HT1080 (cell line): ENCODE data around the gene MPV17L. TPM values are rescaled to one million over a fixed set of nuclear protein-coding genes. Genes with fewer than 3 reads are reported as not detected.
"Not testable (repeated sequence)": the region's sequence is repeated elsewhere in the genome, so short reads cannot be mapped to it uniquely, and the experiment has no call there.

Experiments used
- DNase-seq: peaks from one replicate; pipeline ENCODE4 v3.0.0-alpha.2; 2015; ENCODE audit warnings: low read depth
- polyA plus RNA-seq, 2 experiments: library from polyadenylated mRNA; depleted of rRNA; stranded (reverse); fragments of >200 nt; gene quantifications; 2 replicates each; pipeline ENCODE4 v1.2.3, GENCODE V29; 2015
- total RNA-seq: library from RNA; depleted of rRNA; stranded (reverse); fragments of >200 nt; shearing (Covaris generic); gene quantifications from 2 replicates; pipeline ENCODE4 v1.2.3, GENCODE V29; 2014; rRNA removed

MPV17L gene
- not detected in 2 replicates for total RNA-seq
- not detected in 2 replicates for polyA plus RNA-seq (2015; cell fraction: cytosol; rRNA removed)
- polyA plus RNA-seq (2015; cell fraction: nucleus; rRNA removed): not detected in 2 replicates

DNA sequence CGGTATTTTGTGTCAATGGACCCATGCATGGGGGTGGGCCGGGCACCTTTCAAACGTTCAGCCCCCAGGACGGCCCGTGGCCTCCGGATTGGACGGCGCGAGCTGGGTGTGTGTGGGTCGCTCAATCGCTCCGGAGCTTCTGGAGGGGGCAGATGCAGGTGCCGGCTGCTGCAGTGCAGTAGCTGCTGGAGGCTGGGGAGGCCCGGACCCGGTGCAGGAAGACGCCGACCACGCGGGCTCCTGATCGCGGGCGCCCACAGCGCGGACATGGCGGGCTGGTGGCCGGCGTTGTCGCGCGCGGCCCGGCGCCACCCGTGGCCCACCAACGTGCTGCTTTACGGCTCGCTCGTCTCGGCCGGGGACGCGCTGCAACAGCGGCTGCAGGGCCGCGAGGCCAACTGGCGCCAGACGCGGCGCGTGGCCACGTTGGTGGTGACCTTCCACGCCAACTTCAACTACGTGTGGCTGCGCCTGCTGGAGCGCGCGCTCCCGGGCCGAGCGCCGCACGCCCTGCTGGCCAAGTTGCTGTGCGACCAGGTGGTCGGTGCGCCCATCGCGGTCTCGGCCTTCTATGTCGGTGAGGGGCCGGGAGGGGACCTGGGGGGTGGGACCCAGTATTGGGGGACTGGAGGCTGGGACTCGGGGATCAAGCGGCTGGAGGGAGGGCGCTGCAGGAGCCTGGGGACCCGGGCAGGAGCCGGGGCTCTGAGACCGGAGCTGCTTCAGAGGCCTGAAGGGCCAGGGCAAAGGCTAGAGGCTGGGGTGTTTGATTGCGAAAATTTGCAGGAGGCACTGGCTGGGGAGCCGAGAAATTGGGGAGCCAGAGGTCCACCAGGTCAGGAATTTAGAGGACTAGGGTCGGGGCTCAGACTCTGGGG lies at the start of gene MPV17L:
Gene MPV17L (plus strand): TSS at position 124 of the 878 bp plus-strand sequence. CDS start 144 bp downstream, at position 268.
- DNase-seq: not testable (repeated sequence)

DNA sequence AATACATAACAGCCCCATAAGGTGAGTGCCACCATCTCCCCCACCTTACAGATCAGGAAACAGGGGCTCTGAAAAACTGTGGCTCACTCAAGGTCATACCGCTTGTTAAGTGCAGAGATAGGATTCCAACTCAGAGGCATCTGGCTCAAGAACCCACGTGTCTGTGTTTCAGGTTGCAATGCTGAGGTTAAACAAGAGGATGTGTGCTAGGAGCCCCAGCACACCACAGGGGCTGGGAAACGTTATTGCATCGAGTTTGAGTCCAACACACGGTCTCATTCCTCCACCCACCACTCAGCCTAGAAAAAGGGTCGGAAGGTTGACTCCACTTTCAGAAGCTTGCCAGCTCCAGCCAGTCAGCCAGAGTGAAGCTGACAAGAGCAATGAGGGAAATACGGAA lies 46.8 kb upstream of the MPV17L start:
- not testable (repeated sequence) for DNase-seq

DNA sequence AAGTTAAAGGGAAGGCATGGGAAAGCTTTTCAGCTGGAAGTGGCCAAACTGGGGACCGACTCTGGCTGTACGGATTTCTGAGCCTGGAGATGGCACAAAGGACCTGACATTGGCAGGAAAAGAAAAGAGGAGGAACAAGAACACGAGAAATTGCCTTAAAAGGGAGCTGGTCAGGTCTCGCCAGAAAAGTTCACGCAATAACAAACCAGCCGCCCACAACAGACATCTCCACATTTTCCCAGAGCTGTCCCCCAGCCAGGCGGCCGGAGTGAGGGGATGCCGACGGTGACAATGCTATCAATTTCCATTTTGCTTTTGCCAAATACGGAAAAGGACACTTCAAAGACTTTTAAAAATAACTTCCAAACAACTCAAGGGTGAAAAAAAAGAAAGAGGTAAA lies 44.3 kb upstream of the MPV17L start:
- not testable (repeated sequence) for DNase-seq

DNA sequence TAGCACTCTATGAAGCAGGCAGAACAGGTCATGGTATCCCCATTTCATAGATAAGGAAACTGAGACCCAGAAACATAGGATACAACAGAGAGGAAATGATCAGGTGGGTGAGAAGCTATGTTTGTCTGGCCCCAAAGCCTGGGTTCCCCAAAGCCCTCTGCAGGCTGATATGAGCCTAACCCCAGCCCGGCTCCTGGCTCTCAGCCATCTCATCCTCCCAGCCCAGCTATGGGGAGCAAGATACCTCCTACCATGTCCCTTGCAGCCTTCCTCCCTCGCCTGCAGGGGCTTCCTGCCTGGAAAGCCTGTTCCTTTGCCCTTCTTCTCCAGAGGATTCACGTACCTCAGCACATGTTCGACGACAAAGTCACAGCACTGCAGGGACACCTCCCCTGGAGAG lies 43.8 kb upstream of the MPV17L start:
- not testable (repeated sequence) for DNase-seq

DNA sequence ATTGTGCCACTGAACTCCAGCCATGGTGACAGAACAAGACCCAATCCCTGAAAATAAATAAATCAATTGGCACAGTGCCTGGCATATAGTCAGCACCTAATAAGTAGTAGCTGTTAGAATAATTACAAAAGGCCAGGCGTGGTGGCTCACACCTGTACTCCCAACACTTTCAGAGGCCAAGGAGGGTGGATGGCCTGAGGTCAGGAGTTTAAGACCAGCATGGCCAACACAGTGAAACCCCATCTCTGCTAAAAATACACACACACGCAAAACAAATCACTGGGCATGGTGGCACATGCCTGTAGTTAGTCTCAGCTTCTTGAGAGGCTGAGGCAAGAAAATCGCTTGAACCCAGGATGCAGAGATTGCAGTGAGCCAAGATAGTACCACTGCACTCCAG lies 42.7 kb upstream of the MPV17L start:
- not testable (repeated sequence) for DNase-seq

DNA sequence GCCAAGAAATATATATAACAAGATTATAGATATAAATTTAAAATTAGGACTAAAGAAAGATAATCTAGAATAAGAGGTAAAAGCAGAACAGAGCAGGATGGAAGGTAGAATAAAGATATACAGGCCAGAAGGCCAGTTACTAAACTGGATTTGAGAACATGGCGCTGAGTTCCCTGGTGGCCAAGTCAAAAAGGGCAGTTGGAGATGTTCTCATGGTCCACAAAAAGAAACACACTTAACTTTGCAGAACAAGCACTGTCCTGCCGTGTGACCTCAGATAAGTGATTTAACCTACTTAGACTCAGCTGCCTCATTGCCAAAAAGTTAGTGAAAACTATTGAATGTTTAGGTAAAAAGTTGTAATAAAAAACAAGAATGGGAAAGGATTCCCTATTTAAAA lies 40.7 kb upstream of the MPV17L start:
- not testable (repeated sequence) for DNase-seq

DNA sequence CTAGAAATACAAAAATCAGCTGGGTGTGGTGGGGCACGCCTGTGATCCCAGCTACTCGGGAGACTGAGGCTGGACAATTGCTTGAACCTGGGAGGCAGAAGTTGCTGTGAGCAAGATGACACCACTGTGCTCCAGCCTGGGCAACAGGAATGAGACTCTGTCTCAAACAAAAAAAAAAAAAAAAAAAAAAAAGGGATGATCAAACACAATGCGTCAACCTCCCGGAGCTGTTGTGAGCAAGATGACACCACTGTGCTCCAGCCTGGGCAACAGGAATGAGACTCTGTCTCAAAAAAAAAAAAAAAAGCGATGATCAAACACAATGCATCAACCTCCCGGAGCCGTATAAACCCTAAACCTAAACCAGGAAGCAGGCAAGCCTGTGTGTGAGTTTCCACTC lies 38.1 kb upstream of the MPV17L start:
- not testable (repeated sequence) for DNase-seq

DNA sequence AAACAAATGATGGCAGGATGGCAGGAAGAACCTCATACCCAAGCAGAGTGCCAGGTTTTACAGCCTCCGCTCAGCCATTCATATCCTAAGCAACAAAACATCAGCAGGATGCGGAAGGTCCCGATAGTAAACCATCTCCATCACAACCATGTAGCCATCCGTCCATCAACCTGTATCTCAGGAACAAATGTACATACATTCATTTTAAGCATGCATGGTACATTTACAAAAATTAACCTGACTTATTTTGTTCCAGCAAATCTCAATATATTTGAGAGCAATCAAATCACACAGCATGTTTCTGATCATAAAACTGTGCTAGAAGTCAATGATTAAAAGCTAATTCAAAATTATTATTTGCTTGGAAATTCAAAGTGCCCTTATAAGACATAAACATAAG lies 17.4 kb upstream of the MPV17L start, which contains the start of gene NPIPA5:
Gene NPIPA5 (minus strand): TSS at position 101 of the 400 bp plus-strand sequence. CDS start 0 bp downstream, at position 101.
- DNase-seq: not testable (repeated sequence)

DNA sequence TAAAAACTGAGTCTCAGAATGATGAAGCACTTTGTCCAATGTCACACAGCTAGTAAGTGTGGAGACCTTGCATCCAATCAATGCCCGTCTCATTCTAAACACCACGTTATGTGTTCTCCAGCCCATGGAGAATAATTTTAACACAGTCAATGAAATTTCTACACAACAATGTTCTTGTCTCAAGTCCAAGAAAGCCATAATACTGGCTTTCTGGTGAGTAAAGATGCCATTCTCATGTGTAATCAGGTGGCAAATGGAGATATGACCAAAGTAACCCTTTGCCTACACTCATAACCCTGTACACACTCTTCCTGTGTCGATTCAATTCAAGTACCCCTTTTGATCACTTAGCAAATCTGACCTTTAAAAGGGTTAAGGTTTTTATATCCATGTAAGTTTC lies 12.7 kb upstream of the MPV17L start:
- peak; percentile 55 for DNase-seq

DNA sequence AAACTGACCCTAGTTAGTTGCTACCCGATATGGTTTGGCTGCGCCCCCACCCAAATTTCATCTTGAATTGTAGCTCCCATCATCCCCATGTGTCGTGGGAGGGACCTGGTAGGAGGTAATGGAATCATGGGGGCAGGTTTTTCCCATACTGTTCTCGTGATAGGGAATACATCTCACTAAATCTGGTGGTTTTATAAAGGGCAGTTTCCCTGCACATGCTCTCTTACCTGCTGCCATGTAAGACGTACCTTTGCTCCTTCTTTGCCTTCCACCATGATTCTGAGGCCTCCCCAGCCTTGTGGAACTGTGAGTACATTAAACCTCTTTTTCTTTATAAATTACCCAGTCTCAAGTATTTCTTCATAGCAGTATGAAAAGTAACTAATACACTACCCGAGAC lies 7.5 kb upstream of the MPV17L start:
- not testable (repeated sequence) for DNase-seq

DNA sequence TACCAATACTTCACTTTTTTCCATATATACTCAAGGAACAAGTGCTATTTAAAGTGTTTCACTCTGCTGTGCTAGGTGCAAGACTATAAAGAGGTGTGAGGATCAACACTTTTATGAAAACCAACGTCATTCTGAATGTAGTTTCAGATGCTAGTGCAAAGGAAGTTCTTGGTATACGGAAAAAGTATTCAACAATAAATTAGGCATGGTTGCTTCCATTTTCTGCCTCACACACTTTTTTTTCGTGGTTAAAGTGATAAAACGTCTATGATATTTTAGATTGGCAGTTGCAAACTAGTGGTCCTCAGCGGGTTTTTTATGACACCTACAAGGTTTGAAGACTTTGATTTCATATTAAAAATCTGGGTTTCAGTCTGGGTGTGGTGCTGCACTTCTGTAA lies 5.6 kb upstream of the MPV17L start:
- not testable (repeated sequence) for DNase-seq

DNA sequence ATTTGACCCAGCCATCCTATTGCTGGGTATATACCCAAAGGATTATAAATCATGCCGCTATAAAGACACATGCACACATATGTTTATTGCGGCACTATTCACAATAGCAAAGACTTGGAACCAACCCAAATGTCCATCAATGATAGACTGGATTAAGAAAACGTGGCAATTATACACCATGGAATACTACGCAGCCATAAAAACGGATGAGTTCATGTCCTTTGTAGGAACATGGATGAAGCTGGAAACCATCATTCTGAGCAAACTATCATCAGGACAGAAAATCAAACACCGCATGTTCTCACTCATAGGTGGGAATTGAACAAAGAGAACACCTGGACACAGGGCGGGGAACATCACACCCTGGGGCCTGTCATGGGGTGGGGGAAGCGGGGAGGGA lies 2.5 kb upstream of the MPV17L start:
- DNase-seq: not testable (repeated sequence)

DNA sequence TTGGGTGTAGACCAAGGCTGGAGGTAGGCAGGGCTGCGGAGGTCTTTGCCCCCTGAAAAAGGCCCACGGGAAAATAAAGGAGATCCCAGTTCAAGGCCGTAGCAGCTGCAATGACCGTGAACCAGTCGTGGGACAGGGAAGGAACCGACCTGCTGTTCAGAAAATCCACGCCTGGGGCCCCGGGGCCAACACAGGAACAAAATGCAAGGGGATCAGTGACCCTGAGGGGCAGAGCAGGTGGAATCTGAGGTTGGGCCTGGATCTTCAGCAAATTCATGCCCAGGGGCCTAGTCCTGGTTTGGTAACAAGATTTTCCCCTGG lies 915 bp downstream of the MPV17L start:
- not testable (repeated sequence) for DNase-seq

DNA sequence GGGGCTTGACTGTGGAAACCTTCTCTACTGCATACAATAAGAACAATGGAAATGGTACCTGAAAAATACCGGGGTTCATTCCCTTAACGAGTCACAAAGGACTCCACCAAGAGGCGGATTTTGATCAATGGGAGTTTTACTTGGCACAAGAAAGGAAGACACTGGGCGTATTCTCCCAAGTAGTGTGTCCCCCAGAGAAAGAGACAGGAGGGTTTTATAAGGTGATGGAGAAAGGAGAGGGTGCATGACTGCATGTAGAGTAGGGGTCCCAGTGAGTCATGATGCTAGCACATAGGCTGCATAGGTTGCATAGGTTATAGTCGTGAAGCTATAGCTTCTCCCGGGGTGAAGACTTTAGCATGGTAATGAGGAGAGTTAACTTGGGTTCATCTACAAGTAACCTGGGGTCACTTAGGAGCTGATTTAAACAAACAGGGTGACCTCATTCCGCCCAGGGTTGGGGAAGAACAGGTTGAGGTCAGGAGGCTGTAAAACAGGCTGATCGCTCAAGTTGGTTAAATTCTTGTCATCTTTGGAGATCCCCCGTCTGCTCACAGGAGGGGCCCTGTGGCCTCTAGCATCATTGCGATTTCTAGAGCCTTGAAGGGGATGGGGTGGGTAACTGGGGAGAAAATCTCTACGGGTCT lies 1.5 kb downstream of the MPV17L start:
- no peak for DNase-seq

DNA sequence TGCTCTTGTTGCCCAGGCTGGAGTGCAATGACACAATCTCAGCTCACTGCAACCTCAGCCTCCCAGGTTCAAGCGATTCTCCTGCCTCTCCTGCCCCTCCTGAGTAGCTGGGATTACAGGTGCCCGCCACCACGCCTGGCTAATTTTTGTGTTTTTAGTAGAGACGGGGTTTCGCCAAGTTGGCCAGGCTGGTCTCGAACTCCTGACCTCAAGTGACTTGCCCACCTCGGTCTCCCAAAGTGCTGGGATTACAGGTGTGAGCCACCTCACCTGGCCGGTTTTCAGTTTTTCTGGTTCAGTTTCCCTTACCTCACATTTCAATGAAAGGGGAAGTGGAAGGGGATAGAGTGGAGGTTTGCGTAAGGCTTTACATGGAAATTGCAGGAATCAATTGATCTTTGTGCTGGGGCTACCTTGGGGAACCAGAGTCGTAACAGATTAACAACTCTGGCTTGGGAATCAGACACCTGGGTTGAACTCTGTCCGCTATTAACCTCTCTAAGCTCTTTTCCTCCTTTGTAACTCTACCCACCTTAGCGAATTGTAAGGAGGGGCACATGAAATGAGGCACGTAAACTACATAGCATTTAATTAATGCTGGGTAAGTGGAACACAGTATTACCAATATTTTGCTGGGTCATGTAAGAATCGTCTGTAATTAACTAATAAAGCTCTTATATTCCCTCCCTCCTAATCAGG lies 3.2 kb downstream of the MPV17L start:
- no peak for DNase-seq

DNA sequence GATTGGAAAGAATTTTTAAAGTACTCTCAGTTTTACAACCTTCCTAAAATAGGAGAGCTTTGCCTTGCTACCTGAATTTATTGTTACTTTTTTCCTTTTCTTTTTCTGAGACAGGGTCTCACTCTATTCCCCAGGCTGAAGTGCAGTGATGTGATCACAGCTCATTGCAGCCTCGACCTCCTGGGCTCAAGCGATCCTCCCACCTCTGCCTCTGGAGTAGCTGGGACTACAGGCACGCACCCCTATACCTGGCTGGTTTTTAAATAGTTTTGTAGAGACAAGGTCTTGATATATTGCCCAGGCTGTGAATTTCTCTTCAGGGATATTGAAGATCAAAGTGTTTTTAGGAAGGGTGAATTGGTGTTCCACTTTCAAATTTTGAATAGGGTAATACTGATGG lies 3.8 kb downstream of the MPV17L start:
- no peak for DNase-seq

DNA sequence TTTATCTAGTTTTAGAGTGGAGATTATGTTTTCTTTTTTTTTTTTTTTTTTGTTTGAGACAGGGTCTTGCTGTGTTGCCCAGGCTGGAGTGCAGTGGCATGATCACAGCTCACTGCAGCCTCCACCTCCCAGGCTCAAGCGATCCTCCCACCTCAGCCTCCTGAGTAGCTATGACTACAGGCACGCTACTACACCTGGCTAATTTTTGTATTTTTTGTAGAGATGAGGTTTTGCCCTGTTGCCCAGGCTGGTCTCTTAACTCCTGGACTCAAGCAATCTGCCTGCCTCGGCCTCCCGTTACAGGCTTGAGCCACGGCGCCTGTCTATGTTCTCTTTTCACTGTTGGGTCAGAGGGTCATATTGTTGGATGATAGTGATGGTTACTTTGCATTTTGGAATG lies 4.8 kb downstream of the MPV17L start:
- DNase-seq: not testable (repeated sequence)

DNA sequence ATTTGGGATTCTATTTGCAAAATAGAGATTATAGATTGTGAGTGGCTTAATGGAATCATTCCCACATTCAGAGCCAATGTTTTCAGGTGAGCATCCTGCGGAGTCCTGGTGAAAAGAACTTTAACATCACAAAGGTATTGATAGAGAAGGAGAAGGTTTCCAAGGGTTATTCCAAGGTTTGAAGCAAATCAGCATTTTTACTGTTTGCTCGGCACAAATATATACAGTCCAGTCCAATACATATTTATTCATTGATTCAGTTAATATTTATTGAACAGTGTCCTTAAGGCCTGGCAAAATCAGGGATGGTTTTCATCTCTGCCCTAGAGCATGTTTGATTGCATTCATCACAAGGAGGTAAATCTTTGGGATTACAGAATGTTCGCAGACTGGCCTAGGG lies 6.4 kb downstream of the MPV17L start:
- no peak for DNase-seq

DNA sequence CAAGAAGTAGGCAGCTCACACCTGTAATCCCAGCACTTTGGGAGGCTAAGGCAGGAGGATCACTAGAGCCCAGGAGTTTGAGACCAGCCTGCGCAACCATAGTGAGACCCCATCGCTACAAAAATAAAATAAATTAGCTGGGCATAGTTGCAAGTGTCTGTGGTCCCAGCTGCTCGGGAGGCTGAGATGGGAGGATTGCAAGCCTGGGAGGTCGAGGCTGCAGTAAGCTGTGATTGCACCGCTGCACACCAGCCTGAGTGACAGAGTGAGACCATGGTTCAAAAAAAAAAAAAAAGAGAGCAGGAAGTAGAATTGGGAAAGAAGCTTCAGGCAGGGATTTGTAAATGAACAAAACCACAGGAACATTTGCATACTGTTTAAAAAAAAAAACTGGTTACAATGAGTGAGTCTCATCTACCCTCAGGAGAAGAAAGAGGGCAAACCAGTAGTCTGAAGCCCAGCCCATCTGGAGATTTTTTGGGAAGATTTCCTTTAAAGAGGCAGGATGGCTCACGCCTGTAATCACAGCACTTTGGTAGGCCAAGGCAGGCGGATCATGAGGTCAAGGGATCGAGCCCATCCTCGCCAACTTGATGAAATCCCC lies 7.9 kb downstream of the MPV17L start:
- DNase-seq: peak; percentile 20

DNA sequence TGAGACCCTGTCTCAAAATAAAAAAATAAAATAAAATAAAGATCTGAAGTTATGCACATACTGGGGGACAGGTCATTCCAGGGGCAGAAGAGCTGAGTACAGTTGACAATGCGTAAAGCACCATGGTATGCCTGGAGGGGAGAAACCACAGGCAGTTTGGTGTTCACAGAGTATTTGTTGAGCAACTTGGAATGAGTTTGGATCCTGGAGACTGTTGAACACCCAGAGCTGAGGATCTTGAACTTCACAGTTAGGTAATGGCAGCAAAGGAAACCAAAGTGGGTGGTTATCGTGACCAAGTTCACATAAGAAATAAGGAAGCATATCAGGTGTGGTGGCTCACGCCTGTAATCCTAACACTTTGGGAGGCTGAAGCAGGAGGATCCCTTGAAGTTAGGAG lies 8.5 kb downstream of the MPV17L start:
- not testable (repeated sequence) for DNase-seq

DNA sequence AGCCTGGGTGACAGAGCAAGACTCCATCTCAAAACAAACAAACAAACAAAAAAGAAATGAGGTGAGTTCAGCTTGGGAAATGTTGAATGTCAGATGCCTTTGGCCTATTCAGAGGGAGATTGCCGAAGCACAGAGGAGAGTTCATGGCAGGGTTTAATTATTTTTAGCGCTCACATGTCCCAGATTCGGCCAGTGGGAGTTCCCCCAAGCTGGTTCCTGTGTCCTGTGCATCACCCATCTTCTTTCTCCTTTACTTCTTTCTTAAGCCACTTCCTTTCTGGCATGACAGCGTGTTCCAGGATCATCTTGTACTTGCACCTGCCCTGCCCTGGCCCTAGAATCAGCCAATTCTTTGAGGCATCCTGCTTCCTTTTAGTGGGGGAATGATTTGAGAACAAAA lies 9.2 kb downstream of the MPV17L start:
- DNase-seq: no peak
